HG03025 (cell line): ENCODE data around the gene FAM156A.
"Not testable (repeated sequence)": the region's sequence is repeated elsewhere in the genome, so short reads cannot be mapped to it uniquely, and the experiment has no call there.

Experiments used
- ATAC-seq: cut with Tn5 transposase; IDR thresholded peaks from one replicate; pipeline ENCODE4 v1.9.1; 2021; ENCODE audit warnings: mild to moderate bottlenecking, moderate library complexity; ENCODE audit not compliant: unreplicated experiment, low FRiP score

Gene FAM156A

DNA sequence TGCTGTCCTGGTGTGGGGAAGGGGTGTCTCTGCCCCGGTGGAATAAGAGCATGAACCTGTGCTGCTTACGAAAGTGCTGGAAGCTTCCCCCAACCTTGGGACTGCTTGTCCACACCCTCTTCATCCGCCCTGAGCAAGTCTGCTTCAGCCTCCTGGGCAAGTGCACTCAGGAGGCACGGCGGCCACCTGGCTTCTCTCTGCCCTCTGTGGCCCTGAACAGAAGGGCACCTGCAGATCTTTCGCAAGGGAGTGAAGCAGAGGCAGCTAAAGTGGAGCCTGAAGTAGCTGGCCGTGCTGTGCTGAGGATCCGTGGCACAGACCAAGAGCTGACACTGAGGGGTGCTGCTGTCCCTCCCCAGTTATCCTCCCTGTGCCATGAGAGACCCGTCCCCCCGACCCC is 9.6 kb upstream of the FAM156A start:
- ATAC-seq: not testable (repeated sequence)

GRCh38 chrX:52966993-52967738 is 8.8 kb upstream of the FAM156A start:
- ATAC-seq: not testable (repeated sequence)

DNA sequence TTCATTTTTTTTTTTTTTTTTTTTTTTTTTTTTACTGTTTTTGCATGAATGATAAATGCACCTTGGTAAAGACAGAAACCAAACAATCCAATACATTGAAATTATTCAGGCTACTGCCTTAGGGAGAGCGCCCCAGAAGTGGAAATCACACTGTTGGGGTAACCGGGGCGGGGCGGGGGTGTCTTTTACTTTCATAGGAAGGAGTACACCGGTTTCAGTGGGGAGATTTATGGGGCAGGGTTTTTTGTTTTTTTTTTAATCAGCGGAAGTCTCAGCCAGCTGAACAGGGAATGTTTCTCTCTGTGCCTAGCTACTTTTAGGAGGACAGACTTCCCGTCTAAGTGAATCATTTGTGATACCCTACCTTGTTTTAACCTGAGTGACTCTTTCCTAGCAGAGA is 643 bp upstream of the FAM156A start:
- ATAC-seq: peak; percentile 20

DNA sequence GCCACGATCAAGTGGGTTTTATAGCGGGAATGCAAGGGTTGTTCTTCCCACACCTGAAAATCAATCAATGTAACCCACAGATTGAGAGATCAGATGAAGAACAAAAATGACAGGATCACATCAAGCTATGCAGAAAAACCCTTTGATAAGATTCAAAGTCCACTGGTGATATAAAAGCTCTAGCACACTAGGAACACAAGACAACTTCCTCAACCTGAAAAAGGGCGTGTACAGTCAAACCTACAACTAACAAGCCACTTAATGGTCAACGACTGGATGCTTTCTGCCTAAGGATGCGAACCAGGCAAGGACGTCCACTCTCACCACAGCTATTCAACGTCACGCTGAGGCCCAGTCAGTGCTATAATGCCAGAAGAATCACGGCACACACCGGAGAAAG is 8.4 kb downstream of the FAM156A start:
- not testable (repeated sequence) for ATAC-seq

DNA sequence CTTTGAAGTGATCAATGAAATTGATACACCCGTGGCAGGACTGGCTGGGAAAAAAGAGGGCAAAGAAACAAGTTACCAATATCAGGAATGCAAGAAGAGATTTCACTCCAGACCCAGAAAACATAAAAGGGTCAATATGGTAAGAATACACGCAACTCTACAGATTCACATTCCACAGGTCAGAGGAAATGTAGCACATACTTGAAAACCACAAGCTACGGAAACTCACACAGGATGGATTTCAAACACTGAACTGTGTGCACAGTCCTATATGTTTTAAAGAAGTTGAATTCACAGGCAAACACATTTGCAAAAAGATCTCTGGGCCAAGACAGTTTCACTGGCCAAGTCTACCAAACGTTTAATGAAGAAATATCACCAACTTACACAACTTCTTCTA is 9.0 kb downstream of the FAM156A start:
- ATAC-seq: not testable (repeated sequence)

- ATAC-seq: not testable (repeated sequence)
These were observed 10.1 kb downstream of the FAM156A start for GRCh38 chrX:52948265-52948664.

GRCh38 chrX:52947501-52947900 is 10.8 kb downstream of the FAM156A start:
- not testable (repeated sequence) for ATAC-seq

DNA sequence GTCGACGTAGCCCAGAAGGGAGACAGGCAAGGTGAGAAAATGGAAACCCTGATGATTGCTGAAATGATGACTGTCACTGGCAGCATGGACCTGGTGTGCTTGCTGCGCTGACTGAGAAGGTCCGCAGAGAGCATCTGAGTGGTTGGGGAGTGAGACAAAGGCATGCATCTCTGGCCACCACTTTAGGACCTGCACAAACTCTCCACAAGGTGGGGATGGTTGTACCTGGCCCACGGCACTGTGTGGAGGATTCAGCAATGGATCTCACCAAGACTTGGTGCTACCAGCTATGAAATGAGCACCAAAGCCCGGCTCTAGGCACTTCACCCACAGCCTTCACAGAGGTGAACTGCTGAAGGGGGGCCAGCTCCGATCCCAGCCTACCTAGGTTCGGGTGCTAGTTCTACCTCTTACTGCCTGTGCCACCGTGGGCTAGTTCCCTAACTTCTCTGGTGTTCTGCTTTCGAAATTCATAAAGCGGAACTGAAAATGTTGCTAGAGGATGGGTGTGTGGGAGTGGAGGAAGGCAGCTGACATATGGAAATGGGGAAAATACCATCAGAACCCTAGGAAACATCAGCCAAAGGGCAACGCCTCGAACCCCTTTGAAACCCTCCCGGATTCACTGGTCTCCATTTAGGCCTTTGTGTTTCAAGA is 12.4 kb downstream of the FAM156A start:
- not testable (repeated sequence) for ATAC-seq

GRCh38 chrX:52941728-52942127 is 16.6 kb downstream of the FAM156A start:
- ATAC-seq: not testable (repeated sequence)

- not testable (repeated sequence) for ATAC-seq
These were observed 17.6 kb downstream of the FAM156A start for GRCh38 chrX:52940704-52941103.

DNA sequence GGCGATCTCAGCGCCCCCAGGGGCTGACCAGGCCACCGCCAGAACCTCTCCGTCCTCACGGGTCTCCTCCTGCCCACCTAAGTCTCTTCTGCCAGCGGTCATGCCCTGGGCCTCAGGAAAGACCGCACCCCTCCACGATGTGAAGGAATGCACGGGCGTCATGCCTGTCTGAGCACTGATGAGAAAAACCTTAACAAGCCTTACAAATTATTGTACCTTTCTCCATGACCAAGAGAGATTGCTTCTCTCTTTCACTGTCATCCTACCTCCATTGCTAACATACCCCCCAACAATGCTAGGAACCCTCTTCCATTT is 22.9 kb downstream of the FAM156A start:
- not testable (repeated sequence) for ATAC-seq

DNA sequence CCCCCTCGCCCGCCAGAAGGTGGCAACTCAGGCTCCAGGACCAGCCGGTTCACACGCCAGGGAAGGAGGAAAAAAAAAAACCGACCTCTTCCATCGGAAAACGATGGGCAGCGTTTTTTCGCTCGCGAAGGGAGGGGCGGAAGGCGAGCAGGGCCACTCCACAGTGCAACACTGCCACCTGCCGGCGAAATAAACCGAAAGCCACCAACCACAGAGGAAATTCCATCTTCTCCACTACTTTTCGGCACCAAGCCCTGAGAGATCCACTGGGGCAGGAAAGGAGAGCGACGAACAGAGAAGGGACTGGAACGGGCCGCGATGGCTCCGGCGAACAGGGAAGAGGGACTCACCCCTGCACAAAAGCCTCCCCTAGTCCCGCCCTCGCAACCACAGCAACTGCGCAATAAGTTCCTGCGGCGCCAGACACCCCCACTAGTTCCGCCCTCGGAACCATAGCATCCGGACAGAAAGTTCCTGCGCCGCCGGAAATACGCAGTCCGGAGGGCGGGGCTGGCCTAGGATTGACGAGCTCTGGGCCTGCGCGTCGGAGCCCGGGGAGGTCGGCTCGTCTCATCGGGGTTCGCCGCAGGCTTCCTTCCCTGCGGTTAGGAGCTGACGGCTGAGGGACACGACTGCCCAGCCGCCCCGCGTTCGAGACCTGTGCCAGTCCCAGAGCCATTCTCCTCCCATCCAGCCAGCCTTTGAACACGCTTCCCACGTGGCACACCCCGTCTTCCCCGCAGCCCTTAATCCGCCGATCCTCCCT is 23.4 kb downstream of the FAM156A start:
- ATAC-seq: peak; percentile 96

- no peak for ATAC-seq
These were observed 24.2 kb downstream of the FAM156A start for GRCh38 chrX:52933976-52934703.

DNA sequence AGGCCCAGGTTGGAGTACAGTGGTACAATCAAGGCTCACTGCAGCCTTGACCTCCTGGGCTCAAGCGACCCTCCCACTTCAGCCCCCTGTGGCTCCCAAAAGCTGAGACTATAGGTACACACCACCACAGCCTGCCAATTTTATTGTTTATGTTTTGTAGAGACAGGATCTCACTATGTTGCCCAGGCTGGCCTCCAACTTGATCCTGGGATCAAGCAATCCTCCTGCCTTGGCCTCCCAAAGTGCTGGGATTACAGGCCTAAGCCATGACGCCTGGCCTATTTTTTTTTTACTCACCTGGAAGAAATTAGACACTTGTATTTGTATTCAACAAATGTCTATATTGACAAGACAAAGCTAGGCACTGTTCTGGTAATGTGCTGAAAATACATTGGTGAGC is 25.1 kb downstream of the FAM156A start:
- ATAC-seq: no peak

- not testable (repeated sequence) for ATAC-seq
These were observed 28.1 kb downstream of the FAM156A start for GRCh38 chrX:52930214-52930613.

DNA sequence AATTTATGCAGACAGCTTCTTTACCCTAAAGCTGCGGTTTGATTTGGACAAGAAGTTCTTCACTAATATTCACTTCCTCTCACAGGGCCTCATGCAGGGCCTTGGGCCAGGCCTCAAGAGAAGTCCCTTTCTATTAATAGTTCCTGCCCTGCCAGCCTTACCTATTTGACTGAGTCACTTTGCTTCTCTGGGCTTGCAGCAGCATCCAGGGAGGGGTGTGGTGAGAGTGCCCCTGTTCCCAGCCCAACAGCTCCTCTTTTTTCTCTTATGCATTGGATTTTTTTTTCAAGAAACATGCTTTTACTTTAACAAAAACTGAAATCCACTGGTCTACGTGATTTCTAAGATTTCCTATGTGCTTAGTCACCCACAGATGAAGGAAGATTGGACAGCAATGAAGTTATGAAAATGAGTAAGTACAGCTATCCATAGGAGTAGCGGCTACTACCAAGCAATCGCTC is 34.5 kb downstream of the FAM156A start:
- no peak for ATAC-seq

- not testable (repeated sequence) for ATAC-seq
These were observed 43.6 kb downstream of the FAM156A start for GRCh38 chrX:52914704-52915103.

DNA sequence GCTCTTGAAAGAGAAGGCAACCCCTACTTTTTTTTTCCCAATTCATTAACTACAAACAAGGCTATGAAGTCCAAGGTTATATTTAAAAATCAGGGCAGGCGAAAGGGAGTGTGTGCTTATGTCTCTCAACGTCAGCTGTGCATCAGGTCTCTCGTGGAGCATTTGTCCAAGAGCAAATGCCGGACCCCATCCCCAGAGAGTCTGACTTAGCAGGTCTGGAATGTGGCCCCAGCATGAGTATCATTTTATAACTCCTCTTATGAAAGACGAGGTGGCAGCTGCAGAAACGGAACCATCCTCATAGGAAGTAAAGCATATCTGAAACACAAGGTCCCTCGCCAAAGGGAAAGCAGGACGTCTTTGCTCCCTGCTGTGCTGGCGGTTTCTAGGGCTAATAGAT is 44.6 kb downstream of the FAM156A start:
- not testable (repeated sequence) for ATAC-seq

DNA sequence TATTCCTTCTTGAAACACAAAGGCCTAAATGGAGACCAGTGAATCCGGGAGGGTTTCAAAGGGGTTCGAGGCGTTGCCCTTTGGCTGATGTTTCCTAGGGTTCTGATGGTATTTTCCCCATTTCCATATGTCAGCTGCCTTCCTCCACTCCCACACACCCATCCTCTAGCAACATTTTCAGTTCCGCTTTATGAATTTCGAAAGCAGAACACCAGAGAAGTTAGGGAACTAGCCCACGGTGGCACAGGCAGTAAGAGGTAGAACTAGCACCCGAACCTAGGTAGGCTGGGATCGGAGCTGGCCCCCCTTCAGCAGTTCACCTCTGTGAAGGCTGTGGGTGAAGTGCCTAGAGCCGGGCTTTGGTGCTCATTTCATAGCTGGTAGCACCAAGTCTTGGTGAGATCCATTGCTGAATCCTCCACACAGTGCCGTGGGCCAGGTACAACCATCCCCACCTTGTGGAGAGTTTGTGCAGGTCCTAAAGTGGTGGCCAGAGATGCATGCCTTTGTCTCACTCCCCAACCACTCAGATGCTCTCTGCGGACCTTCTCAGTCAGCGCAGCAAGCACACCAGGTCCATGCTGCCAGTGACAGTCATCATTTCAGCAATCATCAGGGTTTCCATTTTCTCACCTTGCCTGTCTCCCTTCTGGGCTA is 48.9 kb downstream of the FAM156A start:
- not testable (repeated sequence) for ATAC-seq

DNA sequence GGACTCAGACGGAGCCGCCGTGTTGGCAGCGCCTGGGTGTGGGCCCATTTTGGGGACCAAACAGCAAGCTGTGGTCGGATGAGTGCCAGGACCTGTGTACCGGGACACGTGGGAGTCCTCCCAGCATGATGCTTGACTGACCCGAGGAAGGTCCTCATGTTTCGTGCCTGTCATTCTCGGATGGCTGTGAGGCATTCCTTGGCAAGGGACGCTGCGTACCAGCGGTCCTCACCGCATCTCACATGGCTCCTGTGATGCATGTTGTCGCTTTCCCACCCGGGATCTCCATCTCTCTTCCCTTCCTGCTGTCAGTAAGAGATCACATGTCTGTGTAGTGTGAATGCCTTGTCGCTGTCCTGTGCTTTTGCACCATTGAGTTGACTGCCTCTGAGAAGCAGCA is 50.4 kb downstream of the FAM156A start:
- not testable (repeated sequence) for ATAC-seq
